AG09319 (cell line): ENCODE measurements around the gene NT5E.

ENCODE experiments used
- DNase-seq: peaks from one replicate; pipeline ENCODE4 v3.0.0-alpha.2; 2010; ENCODE audit warnings: low read depth; ENCODE audit errors: extremely low read depth
- TF ChIP-seq, protein P1 (sequence below): IDR thresholded peaks from 2 replicates; pipeline ENCODE4 v1.5.1; 2011; ENCODE audit warnings: low read depth, mild to moderate bottlenecking, inconsistent platforms, low read length, moderate library complexity

The NT5E gene

GRCh38 chr6:85468326-85468725 is 18.4 kb downstream of the NT5E start:
- DNase-seq = no peak
- TF ChIP-seq, protein P1, sequence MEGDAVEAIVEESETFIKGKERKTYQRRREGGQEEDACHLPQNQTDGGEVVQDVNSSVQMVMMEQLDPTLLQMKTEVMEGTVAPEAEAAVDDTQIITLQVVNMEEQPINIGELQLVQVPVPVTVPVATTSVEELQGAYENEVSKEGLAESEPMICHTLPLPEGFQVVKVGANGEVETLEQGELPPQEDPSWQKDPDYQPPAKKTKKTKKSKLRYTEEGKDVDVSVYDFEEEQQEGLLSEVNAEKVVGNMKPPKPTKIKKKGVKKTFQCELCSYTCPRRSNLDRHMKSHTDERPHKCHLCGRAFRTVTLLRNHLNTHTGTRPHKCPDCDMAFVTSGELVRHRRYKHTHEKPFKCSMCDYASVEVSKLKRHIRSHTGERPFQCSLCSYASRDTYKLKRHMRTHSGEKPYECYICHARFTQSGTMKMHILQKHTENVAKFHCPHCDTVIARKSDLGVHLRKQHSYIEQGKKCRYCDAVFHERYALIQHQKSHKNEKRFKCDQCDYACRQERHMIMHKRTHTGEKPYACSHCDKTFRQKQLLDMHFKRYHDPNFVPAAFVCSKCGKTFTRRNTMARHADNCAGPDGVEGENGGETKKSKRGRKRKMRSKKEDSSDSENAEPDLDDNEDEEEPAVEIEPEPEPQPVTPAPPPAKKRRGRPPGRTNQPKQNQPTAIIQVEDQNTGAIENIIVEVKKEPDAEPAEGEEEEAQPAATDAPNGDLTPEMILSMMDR = no peak

GRCh38 chr6:85469276-85470022 is 19.6 kb downstream of the NT5E start:
- no peak for DNase-seq
- TF ChIP-seq, protein P1 = no peak

DNA sequence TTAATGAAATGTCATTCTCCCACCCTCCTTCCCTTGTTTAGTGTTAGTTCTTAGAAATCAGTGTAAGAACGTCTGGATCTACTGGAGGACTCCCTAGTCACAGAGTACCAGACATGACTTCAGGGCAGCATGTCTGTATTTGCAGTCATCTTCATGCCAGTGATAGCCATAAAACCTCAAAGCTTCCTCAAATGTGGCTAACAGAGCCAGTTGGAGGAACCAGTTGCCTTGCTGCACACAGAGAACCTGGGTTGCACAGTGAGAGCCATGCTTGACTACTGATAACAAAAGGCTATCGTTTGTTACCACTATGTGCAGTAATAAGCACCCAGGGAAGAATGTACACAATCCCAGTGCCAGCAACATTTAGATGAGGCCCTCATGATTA is 20.1 kb downstream of the NT5E start:
- no peak for DNase-seq
- TF ChIP-seq, protein P1 = no peak

- DNase-seq = no peak
- TF ChIP-seq, protein P1 = no peak
Observed at GRCh38 chr6:85472744-85473143, 22.9 kb downstream of the NT5E start.

- TF ChIP-seq, protein P1 = no peak
- DNase-seq = no peak
Observed at GRCh38 chr6:85473748-85474147, 23.9 kb downstream of the NT5E start.

GRCh38 chr6:85476532-85476931 is 26.6 kb downstream of the NT5E start:
- no peak for DNase-seq
- TF ChIP-seq, protein P1 = no peak

DNA sequence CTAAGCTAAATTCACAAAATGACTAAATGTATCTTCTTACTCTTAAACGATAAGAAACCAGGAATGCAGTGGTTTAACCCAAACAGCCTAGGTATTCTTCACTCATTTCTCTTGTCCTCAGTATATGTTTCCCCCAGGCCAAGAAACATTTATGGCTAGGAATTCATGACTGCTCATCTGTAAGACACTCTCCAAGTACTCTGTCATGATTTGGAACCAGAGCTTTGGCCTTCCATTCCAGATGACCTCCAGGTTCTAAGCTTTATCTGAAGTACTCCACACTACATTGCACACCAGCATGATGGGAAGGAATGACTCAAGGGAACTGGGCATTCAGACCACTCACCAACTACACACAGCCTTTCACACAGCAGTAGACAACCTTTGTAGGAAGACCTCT is 29.3 kb downstream of the NT5E start:
- DNase-seq = no peak
- TF ChIP-seq, protein P1 = no peak
